ENCODE data around the gene C16orf87. TPM values are rescaled to one million over a fixed set of nuclear protein-coding genes. Genes with fewer than 3 reads are reported as not detected.
A peak's percentile ranks its signal among the peaks of the same experiment; 100 is the strongest.

C16orf87 gene
- total RNA-seq, 4 donors from 2014 or later, result 4.1 to 5.9 (median 5.3) TPM

DNA sequence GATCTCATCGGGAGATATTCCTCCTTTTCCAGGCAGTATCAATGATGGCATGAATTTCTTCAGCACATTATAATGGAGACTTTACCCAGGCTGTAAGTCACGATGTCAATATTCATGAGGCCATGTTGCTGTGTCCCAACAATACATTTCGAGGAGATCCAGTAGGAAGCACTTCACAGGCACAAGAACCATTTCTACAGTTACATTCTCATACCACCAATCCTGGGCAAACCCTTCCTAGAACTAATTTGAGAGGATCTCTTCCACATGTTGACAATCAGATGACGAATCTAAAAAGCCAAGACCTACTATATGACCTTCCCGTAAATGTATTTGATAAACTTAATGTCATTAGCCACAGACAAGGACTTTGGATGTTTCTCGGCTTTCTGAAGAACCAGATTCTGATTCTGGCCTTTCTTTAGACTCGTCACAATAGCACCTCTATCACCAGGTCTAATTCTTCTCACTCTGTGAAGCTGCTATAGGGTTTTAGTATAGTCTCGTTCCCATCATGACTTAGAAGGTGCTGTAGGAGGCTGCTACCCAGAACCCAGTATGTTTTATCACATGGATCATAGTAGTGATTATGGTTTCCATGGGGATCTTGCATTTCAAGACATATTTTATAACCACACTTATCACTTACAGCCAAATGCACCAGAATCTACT is 40.2 kb downstream of the C16orf87 start:
- H3K4me1 ChIP-seq, result peaks cover 0 to 9% (median 3%) of the 10 kb centered on the region in 4 donors
- peaks cover 0 to 24% (median 7%) of the 10 kb centered on the region in 4 donors for H3K9me3 ChIP-seq
- 83 to 90% methylated on average over 8 of the region's 8 CpGs for WGBS, 2 donors
- H3K27me3 ChIP-seq, result no peaks in the 10 kb centered on the region
- no peak for TF ChIP-seq EP300 (IDR thresholded peaks at IDR 0.05)
- TF ChIP-seq, protein P1, sequence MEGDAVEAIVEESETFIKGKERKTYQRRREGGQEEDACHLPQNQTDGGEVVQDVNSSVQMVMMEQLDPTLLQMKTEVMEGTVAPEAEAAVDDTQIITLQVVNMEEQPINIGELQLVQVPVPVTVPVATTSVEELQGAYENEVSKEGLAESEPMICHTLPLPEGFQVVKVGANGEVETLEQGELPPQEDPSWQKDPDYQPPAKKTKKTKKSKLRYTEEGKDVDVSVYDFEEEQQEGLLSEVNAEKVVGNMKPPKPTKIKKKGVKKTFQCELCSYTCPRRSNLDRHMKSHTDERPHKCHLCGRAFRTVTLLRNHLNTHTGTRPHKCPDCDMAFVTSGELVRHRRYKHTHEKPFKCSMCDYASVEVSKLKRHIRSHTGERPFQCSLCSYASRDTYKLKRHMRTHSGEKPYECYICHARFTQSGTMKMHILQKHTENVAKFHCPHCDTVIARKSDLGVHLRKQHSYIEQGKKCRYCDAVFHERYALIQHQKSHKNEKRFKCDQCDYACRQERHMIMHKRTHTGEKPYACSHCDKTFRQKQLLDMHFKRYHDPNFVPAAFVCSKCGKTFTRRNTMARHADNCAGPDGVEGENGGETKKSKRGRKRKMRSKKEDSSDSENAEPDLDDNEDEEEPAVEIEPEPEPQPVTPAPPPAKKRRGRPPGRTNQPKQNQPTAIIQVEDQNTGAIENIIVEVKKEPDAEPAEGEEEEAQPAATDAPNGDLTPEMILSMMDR (IDR thresholded peaks at IDR 0.05), result no peak
- no peak for TF ChIP-seq POLR2A (IDR thresholded peaks at IDR 0.05)
- peaks cover 0 to 2% (median 0%) of the 10 kb centered on the region in 3 donors for H3K36me3 ChIP-seq
- H3K27ac ChIP-seq, result peak overlapping the region in 2 of 4 donors; percentile 63 to 81
- no peak for DNase-seq (ENCODE audit: low spot score in 2 of 2)
- peak overlapping the region in 2 of 4 donors; percentile 68 to 78 for H3K4me3 ChIP-seq

DNA sequence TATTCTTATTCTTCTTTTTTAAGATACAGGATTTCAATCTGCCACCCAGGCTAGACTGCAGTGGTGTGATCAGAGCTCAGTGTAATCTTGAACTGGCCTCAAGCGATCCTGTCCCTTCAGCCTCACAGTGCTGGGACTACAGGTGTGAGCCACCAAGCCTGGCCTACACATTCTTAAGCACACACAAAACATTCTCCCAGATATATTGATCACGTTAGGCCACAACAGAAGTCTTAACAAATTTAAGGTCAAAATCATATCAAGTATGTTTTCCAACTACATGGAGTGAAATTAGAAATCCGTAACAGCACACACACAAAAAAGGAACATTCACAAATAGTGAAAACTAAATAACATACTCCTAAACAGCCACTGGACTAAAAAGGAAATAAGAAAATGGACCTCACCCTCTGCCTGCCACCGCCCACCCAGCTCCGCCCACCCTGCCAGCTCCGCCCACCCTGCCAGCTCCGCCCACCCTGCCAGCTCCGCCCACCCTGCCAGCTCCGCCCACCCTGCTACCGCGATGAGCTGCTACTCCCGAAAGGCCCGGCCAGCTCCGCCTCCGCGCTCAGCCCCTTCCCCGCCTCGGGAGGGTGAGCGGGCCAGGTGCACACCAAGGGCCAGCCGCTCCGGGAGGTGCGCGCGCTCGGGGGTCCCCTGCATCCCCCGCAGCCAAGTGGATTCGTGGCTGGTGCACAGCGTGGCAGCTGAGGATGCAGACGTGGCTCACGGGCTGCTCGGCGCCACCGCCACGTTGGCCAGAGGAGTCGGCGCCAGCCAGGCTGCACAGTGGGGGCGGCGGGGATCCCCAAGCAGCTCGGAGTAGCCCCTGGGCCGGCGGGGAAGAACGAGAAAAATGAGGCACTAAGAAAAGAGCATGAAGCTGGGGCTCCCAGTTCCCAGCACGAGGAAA is 41.2 kb downstream of the C16orf87 start:
- H3K36me3 ChIP-seq, result no peaks in the 10 kb centered on the region
- H3K9me3 ChIP-seq, result peaks cover 0 to 19% (median 7%) of the 10 kb centered on the region in 4 donors
- H3K27ac ChIP-seq, result peak overlapping the region in 3 of 4 donors; percentile 63 to 81 (median 65)
- H3K4me1 ChIP-seq, result peaks cover 0 to 9% (median 3%) of the 10 kb centered on the region in 4 donors
- DNase-seq (ENCODE audit: low spot score in 2 of 2), result peak; percentile 54 to 58
- no peaks in the 10 kb centered on the region for H3K27me3 ChIP-seq
- TF ChIP-seq EP300 (IDR thresholded peaks at IDR 0.05), result no peak
- TF ChIP-seq, protein P1 (IDR thresholded peaks at IDR 0.05), result no peak
- TF ChIP-seq POLR2A (IDR thresholded peaks at IDR 0.05), result no peak
- WGBS, 2 donors, result 7% methylated on average over 31 to 35 of the region's 43 CpGs
- H3K4me3 ChIP-seq, result peak overlapping the region; percentile 39 to 78 (median 72)

DNA sequence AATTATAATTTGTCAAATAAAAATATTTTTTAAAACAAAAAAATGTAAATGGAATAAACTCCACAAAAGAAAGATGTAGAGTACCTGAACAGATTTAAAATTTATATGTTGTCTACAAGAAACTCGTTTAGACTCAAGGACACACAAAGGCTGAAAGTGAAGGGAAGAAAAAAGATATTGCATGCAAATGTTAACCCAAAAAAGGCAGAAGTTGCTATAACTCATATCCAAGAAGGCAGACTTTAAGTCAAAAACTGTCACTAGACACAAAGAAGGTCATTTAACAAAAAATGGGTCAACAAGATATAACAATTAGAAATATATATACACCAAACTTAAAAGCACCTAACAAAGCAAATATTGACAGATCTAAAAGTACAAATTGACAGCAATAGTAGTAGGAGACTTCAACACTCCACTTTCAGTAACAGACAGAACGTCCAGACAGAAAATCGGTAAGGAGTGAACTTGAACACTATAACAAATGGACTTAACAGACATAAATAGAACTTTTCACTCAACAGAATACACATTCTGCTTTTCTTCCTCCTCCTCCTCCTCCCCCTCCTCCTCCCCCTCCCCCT is 42.0 kb downstream of the C16orf87 start:
- H3K27me3 ChIP-seq, result no peaks in the 10 kb centered on the region
- no peaks in the 10 kb centered on the region for H3K36me3 ChIP-seq
- H3K4me1 ChIP-seq, result peaks cover 0 to 9% (median 3%) of the 10 kb centered on the region in 4 donors
- H3K4me3 ChIP-seq, result no peak overlapping the region
- peak overlapping the region in 2 of 4 donors; percentile 41 to 46 for H3K27ac ChIP-seq
- DNase-seq (ENCODE audit: low spot score in 2 of 2), result no peak
- no peak for TF ChIP-seq EP300 (IDR thresholded peaks at IDR 0.05)
- no peak for TF ChIP-seq POLR2A (IDR thresholded peaks at IDR 0.05)
- TF ChIP-seq, protein P1 (IDR thresholded peaks at IDR 0.05), result no peak
- H3K9me3 ChIP-seq, result peaks cover 0 to 14% (median 5%) of the 10 kb centered on the region in 4 donors
- WGBS, 2 donors, result 65% methylated on average over 3 of the region's 3 CpGs

DNA sequence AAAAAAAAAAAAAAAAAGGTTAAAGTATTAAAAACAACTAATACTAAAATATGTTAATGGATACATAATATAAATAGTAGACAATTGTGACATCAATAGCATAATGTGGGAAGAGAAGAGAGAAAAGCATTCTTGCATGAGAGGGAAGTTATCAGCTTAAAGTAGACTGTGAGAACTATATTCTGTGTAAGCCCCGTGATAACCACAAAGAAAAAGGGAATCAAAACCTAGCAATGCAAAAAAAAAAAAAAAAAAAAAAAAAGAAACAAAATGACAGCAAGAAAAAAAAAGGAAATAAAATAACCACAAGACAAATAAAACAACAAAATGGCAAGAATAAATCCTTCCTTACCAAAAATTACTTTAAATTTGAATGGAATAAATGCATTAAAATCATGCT is 43.1 kb downstream of the C16orf87 start:
- TF ChIP-seq, protein P1 (IDR thresholded peaks at IDR 0.05), result no peak
- no peak for TF ChIP-seq POLR2A (IDR thresholded peaks at IDR 0.05)
- no peak for TF ChIP-seq EP300 (IDR thresholded peaks at IDR 0.05)
- Histone ChIP-seq H3K4me1 (peaks cover 0 to 9% (median 3%) of the 10 kb centered on the region in 4 donors), H3K9me3 (peaks cover 0 to 5% (median 2%) of the 10 kb centered on the region in 4 donors), H3K27ac (no peak overlapping the region), H3K4me3 (no peak overlapping the region), H3K36me3 (no peaks in the 10 kb centered on the region), H3K27me3 (no peaks in the 10 kb centered on the region)
- 84 to 86% methylated on average over 1 of the region's 1 CpG for WGBS, 2 donors
- no peak for DNase-seq (ENCODE audit: low spot score in 2 of 2)

Measured in tibial nerve (tissue), 4 donors.